HEK293 (cell line): Measurements from ENCODE around the gene ALAD.

ENCODE experiments used
- FEZF1 ChIP-seq: fragments of 450-650 bp; formaldehyde crosslinking; IDR thresholded peaks from 2 replicates; pipeline ENCODE4 v1.5.1; 2016; ENCODE audit warnings: missing biosample characterization, missing genetic modification characterization
- GFI1B ChIP-seq: fragments of 450-650 bp; formaldehyde crosslinking; IDR thresholded peaks from 2 replicates; pipeline ENCODE4 v1.5.1; 2016; ENCODE audit warnings: missing biosample characterization, missing genetic modification characterization
- GLIS1 ChIP-seq: fragments of 450-650 bp; formaldehyde crosslinking; IDR thresholded peaks from 2 replicates; pipeline ENCODE4 v1.5.1; 2016; ENCODE audit warnings: missing biosample characterization, missing genetic modification characterization
- INSM2 ChIP-seq: fragments of 450-650 bp; formaldehyde crosslinking; IDR thresholded peaks from 2 replicates; pipeline ENCODE4 v1.5.1; 2016; ENCODE audit warnings: missing biosample characterization, missing genetic modification characterization
- KLF17 ChIP-seq: fragments of 450-650 bp; formaldehyde crosslinking; IDR thresholded peaks from 2 replicates; pipeline ENCODE4 v1.5.1; 2016; ENCODE audit warnings: missing biosample characterization, missing genetic modification characterization
- SCRT1 ChIP-seq: fragments of 450-650 bp; formaldehyde crosslinking; IDR thresholded peaks from 2 replicates; pipeline ENCODE4 v1.5.1; 2016; ENCODE audit warnings: missing biosample characterization, missing genetic modification characterization, borderline replicate concordance
- SETDB1 ChIP-seq: IDR thresholded peaks from one replicate; pipeline ENCODE4 v1.6.1; 2017; ENCODE audit warnings: mild to moderate bottlenecking, low read length, moderate library complexity, mixed read lengths; ENCODE audit not compliant: insufficient read length
- WT1 ChIP-seq: fragments of 450-650 bp; formaldehyde crosslinking; IDR thresholded peaks from 2 replicates; pipeline ENCODE4 v1.5.1; 2016; ENCODE audit warnings: missing biosample characterization, missing genetic modification characterization
- ZBTB26 ChIP-seq: fragments of 450-650 bp; formaldehyde crosslinking; optimal IDR thresholded peaks from 2 replicates; pipeline ENCODE3; 2016; ENCODE audit warnings: missing biosample characterization, mild to moderate bottlenecking, missing genetic modification characterization
- ZFP3 ChIP-seq: fragments of 450-650 bp; formaldehyde crosslinking; IDR thresholded peaks from 2 replicates; pipeline ENCODE4 v1.5.1; 2016; ENCODE audit warnings: low read depth, missing biosample characterization, missing genetic modification characterization
- ZNF148 ChIP-seq: fragments of 450-650 bp; formaldehyde crosslinking; IDR thresholded peaks from 2 replicates; pipeline ENCODE4 v1.5.0; 2017; ENCODE audit warnings: missing biosample characterization, missing genetic modification characterization, borderline replicate concordance
- ZNF169 ChIP-seq: fragments of 450-650 bp; formaldehyde crosslinking; IDR thresholded peaks from 2 replicates; pipeline ENCODE4 v1.5.1; 2016; ENCODE audit warnings: missing biosample characterization, missing genetic modification characterization
- ZNF2 ChIP-seq: fragments of 450-650 bp; formaldehyde crosslinking; IDR thresholded peaks from 2 replicates; pipeline ENCODE4 v1.5.1; 2016; ENCODE audit warnings: missing biosample characterization, missing genetic modification characterization
- ZNF280C ChIP-seq: fragments of 450-650 bp; formaldehyde crosslinking; IDR thresholded peaks from 2 replicates; pipeline ENCODE4 v1.5.1; 2016; ENCODE audit warnings: missing biosample characterization, missing genetic modification characterization
- ZNF354C ChIP-seq: fragments of 450-650 bp; formaldehyde crosslinking; IDR thresholded peaks from 2 replicates; pipeline ENCODE4 v1.5.1; 2016; ENCODE audit warnings: missing biosample characterization, missing genetic modification characterization, low read depth, borderline replicate concordance
- ZNF391 ChIP-seq: fragments of 450-650 bp; formaldehyde crosslinking; IDR thresholded peaks from 2 replicates; pipeline ENCODE4 v1.5.1; 2016; ENCODE audit warnings: low read depth, missing biosample characterization, missing genetic modification characterization, borderline replicate concordance
- ZNF394 ChIP-seq: fragments of 450-650 bp; formaldehyde crosslinking; IDR thresholded peaks from 2 replicates; pipeline ENCODE4 v1.5.1; 2016; ENCODE audit warnings: missing biosample characterization, missing genetic modification characterization, mild to moderate bottlenecking, moderate library complexity, borderline replicate concordance
- ZNF449 ChIP-seq: fragments of 450-650 bp; formaldehyde crosslinking; IDR thresholded peaks from 2 replicates; pipeline ENCODE4 v1.5.1; 2017; ENCODE audit warnings: missing biosample characterization, mild to moderate bottlenecking, missing genetic modification characterization, moderate library complexity
- ZNF521 ChIP-seq: fragments of 450-650 bp; formaldehyde crosslinking; IDR thresholded peaks from 2 replicates; pipeline ENCODE4 v1.5.1; 2017; ENCODE audit warnings: missing biosample characterization, mild to moderate bottlenecking, missing genetic modification characterization
- ZNF544 ChIP-seq: fragments of 450-650 bp; formaldehyde crosslinking; IDR thresholded peaks from 2 replicates; pipeline ENCODE4 v1.5.0; 2017; ENCODE audit warnings: missing biosample characterization, missing genetic modification characterization
- ZNF629 ChIP-seq: fragments of 450-650 bp; formaldehyde crosslinking; IDR thresholded peaks from 2 replicates; pipeline ENCODE4 v1.5.1; 2017; ENCODE audit warnings: missing biosample characterization, missing genetic modification characterization
- ZSCAN23 ChIP-seq: fragments of 450-650 bp; formaldehyde crosslinking; IDR thresholded peaks from 2 replicates; pipeline ENCODE4 v1.5.1; 2016; ENCODE audit warnings: missing biosample characterization, missing genetic modification characterization

Gene ALAD

GRCh38 chr9:113401027-113401792 lies at the start of gene ALAD (continued):
- peak; percentile 52 for TF ChIP-seq ZBTB26
- peak; percentile 91 for TF ChIP-seq GLIS1 (tag by site-specific recombination)
- TF ChIP-seq ZNF148 (tag by site-specific recombination): no peak
- no peak for TF ChIP-seq ZFP3 (tag by site-specific recombination)
- no peak for TF ChIP-seq ZNF449 (tag by site-specific recombination)
- no peak for TF ChIP-seq ZNF280C
- peak; percentile 39; the same call in 1 of the 2 replicates for TF ChIP-seq INSM2 (tag by site-specific recombination)
- no peak for TF ChIP-seq KLF17 (tag by site-specific recombination)
- TF ChIP-seq ZNF169 (tag by site-specific recombination): no peak
- no peak for TF ChIP-seq ZNF391 (tag by site-specific recombination)
- no peak for TF ChIP-seq ZNF394 (tag by site-specific recombination)
- TF ChIP-seq ZNF544: no peak
- TF ChIP-seq ZSCAN23 (tag by site-specific recombination): no peak
- TF ChIP-seq ZNF521: no peak
- no peak for TF ChIP-seq WT1 (tag by site-specific recombination)
- TF ChIP-seq ZNF629 (tag by site-specific recombination): peak; percentile 38
- no peak for TF ChIP-seq SCRT1
- TF ChIP-seq GFI1B (tag by site-specific recombination): no peak
- TF ChIP-seq SETDB1: no peak
- TF ChIP-seq FEZF1: no peak
- TF ChIP-seq ZNF354C (tag by site-specific recombination): no peak
- no peak; the same call in 1 of the 2 replicates for TF ChIP-seq ZNF2 (tag by site-specific recombination)
